Activated CD4-positive, alpha-beta T cell treated with anti-CD3 and anti-CD28 coated beads, Interleukin-2, amount 50 U/mL, for 48 hours (primary cell): Measurements from ENCODE around the gene FMN1.
"Not testable (repeated sequence)": the region's sequence is repeated elsewhere in the genome, so short reads cannot be mapped to it uniquely, and the experiment has no call there.

ENCODE experiments used
- DNase-seq, 2 experiments: peaks; one replicate each; pipeline ENCODE4 v3.0.0-alpha.2; 2020

The FMN1 gene

DNA sequence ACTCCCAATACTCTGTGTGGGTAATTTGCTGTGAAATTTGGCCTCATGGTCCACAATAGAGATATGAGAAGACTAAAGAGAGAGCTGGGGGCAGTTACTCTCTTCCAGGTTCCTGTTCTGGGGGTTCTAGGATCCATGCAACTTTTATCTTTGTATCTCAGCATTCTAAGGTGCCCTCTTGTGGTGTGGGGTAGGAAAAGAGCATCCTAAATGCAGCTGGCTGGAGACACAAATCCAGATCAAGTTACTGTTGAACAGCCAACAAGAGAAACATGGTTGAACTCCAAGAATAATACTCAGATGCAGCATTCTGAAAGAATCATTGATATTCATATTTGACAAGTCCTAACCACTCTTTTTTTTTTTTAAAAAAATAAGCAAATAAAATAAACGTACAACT, 238.5 kb downstream of the FMN1 start:
- DNase-seq: no peak

DNA sequence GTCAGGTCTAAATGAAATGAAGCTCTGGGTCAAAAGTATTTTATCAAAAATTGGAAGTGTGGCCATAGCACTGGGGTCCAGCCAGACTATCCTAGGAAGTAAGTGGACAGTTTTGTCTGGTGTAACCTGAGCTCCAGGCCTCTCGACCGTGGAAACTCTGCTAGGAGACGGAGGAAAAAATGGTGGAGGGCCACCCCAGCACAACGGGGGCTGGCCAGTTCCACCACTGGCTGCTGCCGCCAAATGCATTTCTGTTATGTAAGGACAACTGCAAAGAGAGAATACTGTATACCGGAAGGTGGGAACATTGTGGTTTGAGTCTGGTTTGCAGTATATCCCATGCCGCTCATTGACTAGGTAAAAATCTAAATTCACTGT, 241.0 kb downstream of the FMN1 start:
- DNase-seq: no peak

DNA sequence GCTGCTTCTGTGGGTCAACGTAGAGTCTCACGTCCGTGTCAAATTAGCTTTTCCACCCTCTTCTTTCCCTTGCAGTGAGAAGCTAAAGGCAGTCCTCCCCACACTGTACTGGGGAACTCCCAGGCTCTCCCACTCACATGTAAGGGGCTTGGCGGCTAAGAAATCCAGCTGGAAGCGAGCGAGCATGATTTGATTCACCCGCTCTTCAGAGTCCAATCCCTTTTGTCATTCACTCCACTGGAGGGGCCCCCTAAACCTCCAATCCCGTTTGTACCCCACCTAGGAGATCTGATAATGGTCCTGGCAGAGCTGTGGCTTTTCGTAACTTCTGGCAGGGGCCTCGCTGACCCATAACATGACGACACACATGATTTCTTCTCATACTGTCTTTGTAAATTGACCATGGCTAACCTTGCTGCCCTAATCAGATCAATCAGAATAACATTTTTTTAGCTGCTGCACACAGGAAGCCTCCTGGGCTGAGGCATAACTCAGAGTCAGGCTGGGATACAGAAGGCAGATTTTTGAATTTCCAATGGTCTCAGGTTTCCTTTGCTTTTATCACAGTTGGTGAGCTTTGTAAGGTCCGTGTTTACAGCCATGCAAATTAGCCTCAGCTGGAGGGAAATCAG, 241.5 kb downstream of the FMN1 start:
- DNase-seq: no peak

DNA sequence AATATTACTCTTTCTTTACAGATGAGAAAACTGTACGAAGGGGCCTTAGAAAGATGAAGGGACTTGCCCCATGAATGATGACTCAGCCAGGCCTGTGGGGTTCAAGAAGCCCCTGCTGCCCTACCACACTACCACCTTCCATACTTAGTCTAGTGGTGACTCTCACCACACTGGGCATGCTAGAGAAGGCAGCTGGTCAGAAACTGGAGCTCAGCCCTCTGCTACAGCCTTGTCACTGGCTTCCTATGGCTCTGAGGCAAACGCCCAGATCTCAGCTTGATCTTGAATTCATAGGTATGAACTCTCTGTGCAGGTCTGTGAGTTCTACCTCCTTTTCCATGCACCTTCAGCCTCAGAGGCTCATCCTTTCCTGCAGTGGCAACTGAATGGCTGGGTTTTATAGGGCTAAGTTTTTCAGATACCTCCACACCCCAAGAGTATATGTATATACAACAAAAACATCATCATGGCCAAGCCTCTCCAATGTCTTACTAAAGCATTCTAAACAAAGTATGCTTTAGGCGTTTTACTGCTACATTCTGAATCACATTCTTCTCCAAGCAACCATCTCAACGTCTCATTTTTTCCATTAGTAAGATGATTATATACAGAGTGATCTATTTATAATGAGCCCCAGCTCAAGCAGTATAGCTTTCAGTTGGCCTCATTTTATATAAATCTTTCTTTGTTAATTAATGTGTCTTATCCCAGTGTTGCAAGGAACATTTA, 242.6 kb downstream of the FMN1 start:
- DNase-seq: no peak

DNA sequence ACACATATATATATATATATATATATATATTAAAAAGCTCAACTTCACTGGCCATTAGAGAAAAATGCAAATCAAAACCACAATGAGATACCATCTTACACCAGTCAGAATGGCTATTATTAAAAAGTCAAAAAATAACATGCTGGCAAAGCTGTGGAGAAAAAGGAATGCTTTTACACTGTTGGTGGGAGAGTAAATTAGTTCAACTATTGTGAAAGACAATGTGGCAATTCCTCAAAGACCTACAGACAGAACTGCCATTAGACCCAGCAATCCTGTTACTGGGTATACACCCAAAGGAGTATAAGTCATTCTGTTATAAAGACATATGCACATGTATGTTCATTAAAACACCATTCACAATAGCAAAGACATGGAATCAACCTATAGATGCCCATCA, 244.5 kb downstream of the FMN1 start:
- DNase-seq: not testable (repeated sequence)

DNA sequence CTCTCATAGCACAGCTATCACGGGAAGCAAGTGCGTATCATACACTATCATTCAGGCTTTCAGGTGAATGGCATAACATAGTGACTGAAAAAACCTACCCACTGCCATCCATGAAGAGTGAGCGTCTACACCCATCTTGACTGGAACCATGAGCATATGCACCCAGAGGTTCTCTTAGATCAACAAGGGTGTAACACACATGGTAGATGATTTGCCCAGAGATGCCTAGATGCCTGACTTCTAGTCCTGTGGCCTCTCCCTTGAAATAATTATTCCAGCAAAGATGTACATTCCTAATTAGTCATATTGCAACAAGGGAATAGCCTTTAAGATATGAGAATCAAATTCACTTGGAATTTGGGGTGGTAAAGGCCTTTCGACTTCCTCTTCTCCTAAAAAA, 248.3 kb downstream of the FMN1 start:
- no peak for DNase-seq

DNA sequence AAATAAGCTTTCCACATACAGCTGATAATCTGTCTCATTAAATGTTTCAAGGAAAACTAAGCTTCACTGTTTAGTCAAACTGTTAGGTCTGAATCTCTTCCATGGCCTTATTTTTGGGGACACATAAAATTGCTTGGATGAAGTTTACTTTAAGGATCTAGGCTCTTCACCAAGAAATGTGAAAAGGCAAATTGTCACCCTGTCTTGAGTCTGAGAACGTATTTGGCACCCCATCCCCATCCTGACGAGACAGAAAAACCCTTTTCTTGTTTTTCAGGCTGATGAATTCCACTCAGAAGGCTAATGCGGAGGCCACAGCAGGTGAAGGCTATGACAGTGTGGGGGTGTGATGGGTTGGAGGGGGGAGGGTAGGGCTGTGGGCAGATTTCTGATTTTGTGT, 250.1 kb downstream of the FMN1 start:
- DNase-seq: no peak

DNA sequence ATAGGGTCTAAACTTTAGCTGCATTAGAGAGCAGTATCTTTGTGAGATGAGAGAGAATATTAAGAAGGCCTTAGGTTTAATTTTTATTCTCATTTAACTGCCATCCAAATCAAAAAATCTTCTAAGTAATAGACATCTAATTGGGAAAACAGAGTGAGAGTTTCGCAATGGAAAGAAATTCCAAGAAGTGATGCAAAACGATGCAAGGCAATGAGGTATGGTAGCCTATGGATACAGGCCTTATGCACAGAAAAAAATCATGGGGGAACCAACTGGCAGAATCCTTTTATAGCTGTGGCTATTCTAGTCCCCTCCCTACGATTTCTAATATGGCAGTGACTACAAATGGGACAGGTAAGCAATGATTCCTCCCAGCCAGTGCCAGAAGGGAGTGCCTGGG, 250.8 kb downstream of the FMN1 start:
- no peak for DNase-seq

DNA sequence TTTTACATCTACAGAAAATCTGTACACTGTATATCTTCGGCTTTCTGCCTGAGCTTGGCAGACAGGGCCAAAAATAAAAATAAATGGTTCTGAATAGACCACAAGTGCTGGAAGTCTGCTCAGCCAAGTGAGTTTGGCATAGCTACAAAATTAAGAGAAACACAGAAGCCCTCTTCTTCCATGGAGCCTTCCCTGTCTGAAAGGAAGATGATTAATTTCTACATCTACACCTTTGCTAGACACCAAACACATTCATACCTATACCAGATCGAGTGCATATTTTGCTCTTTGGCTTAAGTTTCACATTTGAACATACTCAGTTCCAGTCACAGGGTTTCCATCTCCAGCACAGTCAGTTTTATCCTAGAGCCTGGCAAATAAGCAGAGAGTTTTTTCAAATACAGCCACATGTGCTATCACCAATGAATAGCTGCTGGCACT, 252.1 kb downstream of the FMN1 start:
- no peak for DNase-seq

DNA sequence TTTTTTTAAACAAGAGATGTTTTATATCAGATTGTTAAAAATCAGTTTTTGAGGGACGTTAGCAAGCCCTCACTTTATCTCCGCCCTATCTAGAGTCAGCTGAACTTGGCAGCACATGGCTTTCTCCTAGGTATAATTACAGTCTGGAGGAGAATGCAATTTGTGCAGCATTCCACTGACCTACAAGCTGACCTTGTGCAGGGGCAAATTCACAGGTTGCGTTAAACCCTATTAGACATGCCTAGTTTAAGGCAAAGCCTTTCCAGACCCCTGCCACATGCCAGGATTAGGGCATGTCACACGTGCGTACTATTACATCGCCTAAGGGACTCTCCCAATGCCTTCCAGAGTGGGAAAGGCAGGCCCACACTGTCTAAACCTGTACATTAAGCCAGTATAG, 252.7 kb downstream of the FMN1 start:
- no peak for DNase-seq

DNA sequence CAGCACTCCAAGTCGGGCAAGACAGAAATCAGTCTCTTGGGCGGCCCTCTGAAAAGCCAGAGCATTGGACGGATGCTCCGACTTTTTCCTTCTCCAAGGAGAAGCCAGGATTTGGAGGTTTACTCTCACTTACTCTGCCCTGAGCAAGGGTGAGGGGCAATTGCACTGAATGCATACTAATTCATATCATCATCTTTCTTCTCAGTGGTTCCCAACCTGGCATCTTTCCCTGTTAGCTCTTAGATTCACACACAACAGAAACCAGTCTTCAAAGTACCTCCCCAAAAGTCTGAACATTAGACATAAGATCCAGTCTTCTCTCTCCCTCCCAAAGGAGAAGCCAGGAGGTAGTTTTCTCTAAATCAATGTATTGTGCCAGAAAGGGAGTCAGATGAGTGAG, 257.5 kb downstream of the FMN1 start:
- DNase-seq: no peak

DNA sequence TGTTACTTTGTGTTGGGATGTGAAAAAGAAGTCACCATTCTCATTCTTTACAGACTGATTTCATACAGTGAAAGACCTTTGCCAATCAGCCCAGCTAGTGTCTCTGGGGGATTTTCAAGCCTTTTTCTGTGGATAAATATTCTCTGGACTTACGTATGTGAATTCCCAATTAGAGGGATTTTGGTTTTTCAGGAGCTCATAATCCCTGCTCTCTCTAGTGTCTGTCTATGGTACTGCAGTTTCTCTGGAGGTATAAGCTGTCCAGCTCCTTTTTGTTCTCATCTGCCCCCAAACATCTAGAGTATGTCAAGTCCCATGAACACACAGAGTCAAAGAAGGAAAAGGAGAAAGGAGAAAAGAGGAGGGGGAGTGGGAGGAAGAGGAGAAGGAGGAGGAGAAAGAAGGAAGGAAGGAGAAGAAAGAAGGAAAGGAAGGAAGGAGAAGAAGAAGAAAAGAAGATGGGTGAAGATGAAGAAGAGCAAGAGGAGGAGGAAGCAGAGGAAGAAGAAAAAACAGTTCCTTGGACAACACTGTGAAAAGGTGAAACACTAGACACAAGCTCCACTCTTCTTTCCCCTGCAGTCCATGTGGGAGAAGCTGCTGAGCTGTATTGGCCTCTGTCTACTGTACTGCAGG, 258.1 kb downstream of the FMN1 start:
- DNase-seq: no peak

DNA sequence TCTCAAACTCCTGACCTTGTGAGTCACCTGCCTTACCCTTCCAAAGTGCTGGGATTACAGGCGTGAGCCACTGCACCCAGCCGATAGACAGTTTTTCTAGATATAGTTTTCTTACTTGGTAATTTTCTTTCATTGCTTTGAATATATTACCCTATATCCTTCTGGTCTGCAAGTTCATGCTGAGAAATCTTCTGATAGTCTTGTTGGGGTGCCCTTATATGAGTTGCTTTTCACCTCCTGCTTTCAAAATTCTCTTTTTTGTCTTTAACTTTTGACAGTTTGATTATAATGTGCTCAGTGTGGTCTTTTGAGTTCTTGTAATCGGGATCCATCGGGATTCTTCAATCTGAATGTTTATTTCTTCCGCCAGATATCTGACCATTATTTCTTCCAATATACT, 259.4 kb downstream of the FMN1 start:
- no peak for DNase-seq

DNA sequence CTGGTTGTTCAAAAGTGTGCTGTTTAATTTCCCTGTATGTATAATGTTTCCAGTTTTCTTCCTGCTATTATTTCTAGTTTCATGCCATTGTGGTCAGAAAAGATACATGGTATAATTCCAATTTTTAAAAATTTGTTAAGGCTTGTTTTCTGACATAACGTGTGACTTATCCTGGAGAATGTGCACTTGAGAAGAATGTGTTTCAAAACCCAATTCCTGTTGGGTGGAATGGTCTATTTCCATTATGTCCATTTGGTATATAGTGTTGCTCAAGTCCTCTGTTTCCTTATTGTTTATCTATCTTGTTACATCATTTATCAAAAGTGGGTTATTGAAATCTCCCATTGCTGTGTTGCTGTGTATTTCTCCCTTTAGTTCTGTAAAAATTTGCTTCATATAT, 261.3 kb downstream of the FMN1 start:
- no peak for DNase-seq

DNA sequence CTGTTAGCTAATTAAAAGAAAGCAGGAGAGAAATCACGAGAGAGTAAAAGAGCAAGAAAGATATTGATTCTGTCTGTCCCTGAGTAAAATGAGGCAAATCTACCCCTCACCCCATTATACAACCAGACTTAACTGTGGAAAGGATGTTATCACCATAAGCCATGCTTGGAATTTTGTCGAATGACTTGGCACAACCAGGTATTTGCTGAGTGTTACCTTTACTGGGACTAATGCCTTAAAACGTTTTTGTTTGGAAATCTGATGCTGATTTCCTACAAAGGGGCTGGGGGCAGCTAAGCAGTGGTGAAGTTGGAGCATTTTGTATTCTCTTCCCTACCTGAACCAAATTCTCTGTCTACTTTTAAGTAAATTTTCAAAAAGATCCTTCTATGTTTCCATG, 265.6 kb downstream of the FMN1 start:
- no peak for DNase-seq

DNA sequence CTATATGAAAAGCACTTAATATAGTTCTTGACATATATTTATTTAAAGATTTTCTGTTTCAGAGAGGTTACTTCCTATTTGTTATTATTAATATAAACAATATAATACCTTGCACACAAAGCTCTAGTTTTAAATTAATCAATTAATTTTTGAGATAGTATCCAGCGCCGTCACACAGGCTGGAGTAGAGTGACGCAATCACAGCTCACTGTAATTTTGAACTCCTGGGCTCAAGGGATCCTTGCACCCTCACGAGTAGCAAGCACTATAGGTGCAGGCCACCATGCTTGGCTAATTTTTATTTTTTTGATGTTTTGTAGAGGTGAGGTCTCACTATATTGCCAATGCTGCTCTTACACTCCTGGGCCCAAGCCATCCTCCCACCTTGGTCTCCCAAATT, 267.4 kb downstream of the FMN1 start:
- no peak for DNase-seq

DNA sequence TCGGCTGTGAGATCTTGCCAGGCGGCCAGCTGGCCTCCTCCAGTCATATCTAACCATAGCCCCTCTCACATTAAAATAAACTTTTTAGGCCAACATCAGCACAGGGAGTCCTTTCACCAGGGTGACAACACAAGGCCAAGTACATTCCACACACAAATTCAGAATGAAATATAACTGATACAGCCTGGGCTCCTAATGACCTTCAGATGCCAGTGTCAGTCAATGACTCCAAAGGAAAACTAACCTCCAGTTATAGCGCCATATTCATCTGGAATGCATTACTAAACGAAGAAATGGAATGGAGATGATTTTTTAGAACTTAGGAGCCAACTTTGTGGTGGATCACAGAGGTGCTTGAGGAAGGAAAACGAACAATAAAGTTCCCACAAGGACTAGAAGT, 271.3 kb downstream of the FMN1 start:
- DNase-seq: no peak

DNA sequence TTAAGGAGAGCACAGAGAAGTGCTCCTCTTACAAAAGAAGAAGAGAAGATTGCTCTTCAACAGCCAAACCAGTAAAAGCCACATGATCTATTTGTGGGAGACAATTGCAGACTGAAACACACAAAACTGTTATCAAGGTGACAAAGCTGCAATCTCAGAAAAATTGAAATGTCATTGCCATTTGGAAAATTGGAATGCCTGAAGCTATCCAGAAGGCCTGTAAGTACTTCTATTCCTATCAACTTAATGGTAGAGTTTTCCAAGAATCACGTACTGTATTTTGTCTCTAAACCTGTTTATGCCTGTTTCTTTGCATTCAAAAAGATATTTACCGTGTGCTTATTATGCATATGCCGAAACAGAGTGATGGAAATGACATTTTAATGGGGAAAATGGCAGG, 272.0 kb downstream of the FMN1 start:
- DNase-seq: no peak

DNA sequence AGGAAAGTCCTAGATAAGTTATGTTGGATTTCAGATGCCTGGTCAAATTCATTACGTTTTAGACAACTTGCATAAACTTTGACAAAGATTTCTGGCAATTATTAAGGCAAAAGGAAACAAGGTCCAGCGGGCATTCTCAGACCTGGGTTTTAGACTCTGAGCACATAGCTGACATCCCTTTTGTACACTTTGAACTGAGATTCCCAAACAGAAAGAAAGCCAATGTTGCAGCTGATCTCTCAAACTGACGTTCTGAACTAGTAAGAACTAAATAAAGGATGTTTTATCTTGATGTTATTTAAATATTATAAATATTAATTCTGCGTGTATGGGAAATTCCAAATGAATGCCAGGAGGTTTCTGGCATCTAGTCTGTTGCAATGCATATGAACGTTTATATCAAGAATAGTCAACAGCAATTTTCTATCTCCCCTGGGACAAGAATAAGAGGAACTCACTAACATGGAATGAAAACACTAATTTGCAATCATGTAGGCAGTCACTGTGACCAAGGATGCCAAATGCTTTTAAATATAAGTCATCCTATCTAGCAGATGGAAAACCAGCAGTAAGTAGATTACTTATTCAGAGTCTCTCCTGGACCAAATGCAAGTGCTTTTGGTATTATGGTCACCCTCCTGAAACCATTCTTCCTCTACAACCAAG, 274.6 kb downstream of the FMN1 start:
- DNase-seq: no peak

DNA sequence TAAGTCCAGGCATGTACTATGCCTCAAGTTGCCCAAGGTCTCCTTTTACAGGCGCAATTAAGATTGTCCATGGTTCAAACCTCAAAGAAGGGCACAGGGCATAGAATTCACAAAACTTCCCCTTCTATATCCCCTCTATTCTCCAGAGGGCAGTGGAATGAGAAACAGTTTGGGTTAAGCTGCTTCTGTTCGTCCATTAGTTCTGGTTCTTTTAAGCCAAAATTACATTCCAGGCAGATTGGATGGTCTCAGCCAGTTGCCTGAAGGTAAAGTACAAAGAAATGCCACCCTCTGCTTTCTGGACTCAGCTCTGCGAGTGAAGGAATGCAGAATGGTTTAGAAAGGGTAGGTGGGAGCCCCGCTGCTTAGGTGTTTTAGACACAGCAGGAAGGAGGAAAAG, 276.0 kb downstream of the FMN1 start:
- no peak for DNase-seq

DNA sequence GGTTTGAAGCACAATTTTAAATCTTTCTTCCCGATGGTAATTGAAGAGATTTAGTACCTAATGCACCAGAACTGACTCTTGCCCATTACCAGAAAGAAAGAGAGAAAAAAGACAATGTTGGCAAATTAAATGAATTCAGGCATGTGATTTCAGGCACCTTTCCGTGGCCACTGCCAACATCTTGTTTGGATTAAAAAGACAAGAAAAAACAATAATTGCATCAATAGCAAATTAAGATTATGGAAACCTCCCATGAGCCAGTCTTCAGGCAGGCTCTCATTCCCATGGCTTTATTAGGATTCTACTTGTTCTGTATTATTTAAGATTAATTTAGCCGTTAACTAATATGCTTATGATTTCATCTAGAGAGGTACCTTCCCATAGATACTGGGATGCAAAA, 283.7 kb downstream of the FMN1 start:
- DNase-seq: no peak

DNA sequence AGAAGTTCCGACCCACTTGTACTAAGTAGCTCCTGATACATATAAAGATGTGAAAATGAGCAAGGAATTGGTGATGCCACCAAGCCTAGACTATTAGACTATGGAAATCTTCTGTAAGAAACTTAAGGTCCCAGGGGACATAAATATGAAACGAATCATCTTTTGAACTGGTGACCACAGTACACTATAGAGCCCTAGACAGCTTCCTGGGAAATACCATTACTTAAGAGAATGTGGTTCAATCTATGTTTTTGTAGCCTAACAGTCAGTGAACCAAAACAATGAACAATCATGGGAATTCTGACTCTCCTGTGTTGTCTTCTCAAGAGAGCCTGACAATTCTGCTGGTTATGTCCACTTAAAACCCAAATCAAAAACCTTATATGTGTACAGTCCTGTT, 285.1 kb downstream of the FMN1 start:
- no peak for DNase-seq

DNA sequence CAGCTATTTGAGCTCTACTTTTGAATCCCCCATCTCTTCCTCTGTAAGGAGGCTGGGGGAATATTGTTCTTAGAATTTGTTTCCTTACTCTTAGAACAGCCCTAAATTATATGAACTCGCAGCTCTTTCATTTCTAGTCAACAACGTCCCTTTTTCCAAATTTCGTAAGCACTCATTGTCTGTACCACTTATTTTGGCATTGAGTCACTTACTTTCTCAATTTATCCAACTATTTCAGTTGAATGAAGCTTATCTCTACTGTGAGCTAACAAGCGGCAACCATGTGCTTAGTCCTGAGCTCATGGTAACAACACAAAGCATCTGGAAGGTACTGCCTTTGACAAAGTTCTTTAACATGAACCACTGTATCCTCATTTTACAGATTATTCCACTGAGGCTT, 285.6 kb downstream of the FMN1 start:
- DNase-seq: no peak
